ENCODE results near the gene COQ9.
"Not testable (repeated sequence)": the region's sequence is repeated elsewhere in the genome, so short reads cannot be mapped to it uniquely, and the experiment has no call there.

Gene COQ9

DNA sequence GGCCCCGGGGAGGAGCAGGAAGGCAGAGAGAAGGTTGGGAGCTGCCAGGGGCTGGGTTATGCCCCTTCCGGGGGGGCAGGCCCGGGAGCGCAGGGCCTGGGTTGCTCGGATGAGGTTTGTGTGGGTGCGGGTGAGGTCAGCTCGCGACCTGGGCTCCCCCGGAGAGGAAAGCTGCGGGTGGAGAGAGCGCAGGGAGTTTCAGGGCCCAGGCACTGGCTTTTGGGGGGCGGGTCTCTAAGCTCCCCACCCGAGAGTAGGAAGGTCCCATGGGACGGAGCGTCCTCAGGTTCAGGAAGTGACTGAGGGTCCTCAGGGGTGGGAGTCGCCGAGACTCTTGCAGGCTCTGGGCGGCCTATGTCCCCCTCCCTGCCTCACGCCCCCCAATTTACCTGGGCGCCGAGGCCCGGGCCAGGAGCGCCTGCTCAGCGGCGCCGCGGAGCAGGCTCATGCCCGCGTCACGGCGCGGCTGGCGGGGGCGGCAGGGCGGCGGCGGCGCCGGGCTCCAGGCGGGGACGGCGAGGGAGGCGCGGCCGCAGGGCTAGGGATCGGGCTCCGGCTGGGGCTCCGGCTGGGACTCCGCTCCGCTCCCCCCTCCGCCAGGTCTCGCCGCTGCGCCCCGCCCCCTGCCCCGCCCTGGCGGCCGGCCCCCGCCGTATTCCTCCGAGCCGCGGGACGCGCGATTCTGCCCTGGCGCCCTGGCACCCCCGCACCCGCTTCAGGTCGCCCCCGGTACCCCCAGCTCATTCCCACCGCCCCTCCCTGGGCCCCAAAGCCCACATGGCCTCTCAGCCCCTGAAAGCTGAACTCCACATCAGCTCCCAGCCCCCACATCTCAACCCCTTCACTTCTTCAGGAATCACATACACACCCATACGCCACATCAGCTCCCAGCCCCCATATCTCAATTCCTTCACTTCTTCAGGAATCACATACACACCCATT, 38.9 kb downstream of the COQ9 start, which contains the start of gene DOK4:
TSS of gene DOK4 (minus strand) at position 578 of the 942 bp plus-strand sequence. CDS start 6,986 bp downstream, outside the sequence.
- DNase-seq: no peak

- no peak for DNase-seq
These were observed 39.9 kb downstream of the COQ9 start for GRCh38 chr16:57486858-57487834.

DNA sequence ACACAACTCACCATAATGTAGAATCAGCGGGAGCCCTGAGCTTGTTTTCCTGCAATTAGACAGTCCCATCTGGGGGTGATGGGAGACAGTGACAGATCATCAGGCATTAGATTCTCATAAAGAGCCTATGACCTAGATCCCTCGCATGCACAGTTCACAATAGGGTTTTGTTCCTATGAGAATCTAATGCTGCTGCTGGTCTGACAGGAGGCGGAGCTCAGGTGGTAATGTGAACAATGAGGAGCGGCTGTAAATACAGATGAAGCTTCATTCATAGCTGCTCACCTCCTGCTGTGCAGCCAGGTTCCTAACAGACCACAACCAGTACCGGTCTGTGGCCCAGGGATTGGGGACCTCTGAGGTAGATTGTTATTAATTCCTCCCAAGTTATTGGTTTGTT, 42.0 kb downstream of the COQ9 start:
- no peak for DNase-seq

- DNase-seq: no peak
These were observed 46.5 kb downstream of the COQ9 start for GRCh38 chr16:57493767-57494166.

DNA sequence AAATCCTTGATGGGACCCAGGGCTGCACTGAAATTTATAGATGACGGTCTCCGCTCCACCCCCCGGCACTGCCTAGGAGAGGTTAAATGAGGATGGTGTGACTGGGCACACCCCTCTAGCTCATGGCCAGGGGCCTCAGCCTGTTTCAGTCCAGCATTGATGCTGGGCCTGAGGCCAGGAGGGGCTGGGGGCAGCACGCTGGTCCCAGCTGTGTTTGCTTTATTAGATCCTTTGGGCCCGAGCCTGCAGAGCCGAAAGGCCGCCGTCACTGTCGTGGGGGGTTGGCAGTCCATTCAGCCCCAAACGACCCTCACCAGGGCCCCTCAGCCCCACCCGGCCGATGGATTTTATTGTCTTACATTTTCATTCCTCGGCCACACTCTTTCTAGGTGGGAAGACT, 49.8 kb downstream of the COQ9 start:
- no peak for DNase-seq

GRCh38 chr16:57498031-57498430, 50.8 kb downstream of the COQ9 start:
- no peak for DNase-seq

DNA sequence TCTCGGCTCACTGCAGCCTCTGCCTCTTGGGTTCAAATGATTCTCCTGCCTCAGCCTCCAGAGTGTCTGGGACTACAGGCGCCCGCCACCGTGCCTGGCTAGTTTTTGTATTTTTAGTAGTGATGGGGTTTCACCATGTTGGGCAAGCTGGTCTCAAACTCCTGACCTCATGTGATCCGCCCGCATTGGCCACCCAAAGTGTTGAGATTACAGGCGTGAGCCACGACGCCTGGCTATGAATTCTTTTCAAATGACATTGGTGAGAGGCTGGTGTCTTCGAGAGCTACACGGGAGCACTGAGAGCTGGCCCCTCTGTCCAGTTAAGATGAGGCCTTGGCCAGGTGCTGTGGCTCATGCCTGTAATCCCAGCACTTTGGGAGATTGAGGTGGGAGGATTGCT, 52.7 kb downstream of the COQ9 start:
- not testable (repeated sequence) for DNase-seq

- DNase-seq: no peak
These were observed 53.4 kb downstream of the COQ9 start for GRCh38 chr16:57500578-57501111.

- no peak for DNase-seq
These were observed 54.2 kb downstream of the COQ9 start for GRCh38 chr16:57501492-57501891.

DNA sequence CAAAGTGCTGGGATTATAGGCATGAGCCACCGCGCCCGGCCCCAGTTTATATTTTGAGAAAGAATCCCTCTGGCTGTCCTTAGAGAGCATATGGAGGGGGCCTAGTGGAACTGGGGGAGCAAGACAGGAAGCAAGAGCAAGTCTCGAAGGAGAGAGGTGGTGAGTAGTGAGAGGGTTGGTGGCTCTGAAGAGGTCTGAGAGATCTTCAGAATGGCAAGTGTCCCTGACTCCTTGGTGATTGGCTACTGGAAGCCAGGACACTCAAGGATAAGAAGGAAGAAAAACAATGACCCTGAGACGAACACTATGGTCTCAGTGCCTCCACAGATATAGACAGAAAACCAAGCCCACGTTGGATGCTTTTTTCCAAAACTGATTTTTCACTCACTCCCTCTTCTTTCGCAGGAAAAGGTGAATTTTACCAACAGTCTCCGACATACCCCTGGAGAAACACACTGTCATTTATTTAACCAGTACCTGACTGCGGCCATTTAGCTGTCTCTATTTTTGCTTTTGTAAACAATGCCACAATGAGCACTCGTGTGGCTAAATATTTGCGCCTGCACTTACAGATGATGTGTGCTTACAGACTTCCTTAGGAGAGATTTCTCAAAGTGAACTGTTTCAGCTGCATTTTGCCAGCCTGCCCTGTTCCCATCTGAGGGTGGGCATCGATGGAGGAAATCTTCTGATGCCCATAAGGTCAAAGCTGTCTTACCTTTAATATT, 54.9 kb downstream of the COQ9 start:
- DNase-seq: no peak

- DNase-seq: no peak
These were observed 56.1 kb downstream of the COQ9 start for GRCh38 chr16:57503366-57503765.

DNA sequence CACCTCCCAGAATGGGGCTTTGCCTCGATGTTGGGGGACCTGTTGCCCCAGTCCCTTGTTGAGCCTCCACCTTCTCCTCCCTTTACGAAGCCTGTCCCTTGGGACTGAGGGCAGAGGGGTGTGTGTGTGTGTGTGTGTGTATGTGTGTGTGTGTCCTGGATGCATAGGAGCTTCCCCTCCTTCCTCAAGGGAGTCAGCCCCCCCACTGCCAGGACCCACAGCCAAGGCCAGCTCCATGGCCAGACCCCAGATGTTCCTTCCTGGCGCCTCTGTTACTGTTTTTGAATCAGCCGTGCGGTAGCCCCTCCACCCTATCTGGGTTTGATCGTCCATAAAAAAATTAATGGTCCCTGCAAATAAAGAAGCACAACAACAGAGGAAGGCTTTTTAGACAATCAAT, 56.7 kb downstream of the COQ9 start:
- DNase-seq: no peak

GRCh38 chr16:57504491-57504890, 57.2 kb downstream of the COQ9 start:
- DNase-seq: no peak

DNA sequence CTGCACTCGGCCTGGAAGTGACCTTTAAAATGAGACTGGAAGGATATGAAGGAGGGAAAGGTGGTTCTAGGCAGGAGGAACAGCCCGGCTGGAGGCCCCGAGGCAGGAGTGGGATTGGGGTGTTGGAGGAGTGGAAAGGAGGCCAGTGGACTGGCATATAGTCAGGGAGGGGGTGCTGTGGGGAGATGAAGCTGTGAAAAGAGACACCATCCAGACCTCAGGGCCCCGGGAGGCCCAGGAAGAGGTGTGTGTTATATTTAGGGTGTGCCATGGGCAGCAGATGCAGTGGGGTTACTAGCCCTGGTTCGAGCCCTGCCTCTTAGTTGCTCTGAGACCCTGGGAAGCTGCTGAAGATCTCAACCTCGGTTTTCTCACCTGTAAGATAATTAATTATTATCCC, 57.9 kb downstream of the COQ9 start:
- DNase-seq: no peak

GRCh38 chr16:57507136-57508034, 60.1 kb downstream of the COQ9 start:
- DNase-seq: no peak

DNA sequence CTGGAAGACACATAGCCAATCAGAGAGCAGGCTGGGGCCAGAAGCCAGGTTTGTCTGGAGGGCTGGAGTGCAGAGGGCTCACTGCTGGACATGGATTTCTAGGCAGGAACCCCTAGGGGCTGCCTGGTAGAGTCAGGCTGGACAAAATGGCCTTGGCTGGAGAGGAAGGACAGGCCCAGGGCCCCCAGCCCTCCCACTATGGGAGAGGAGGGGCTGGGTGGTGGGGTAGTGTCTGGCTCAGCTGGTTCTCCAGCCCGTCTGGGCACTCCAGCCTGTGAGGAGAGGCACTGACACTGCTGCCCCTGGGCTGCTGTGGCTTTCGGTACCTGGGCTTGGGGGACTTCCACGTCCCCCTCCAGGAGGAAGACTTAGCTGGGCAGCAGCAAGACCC, 60.8 kb downstream of the COQ9 start:
- DNase-seq: no peak

DNA sequence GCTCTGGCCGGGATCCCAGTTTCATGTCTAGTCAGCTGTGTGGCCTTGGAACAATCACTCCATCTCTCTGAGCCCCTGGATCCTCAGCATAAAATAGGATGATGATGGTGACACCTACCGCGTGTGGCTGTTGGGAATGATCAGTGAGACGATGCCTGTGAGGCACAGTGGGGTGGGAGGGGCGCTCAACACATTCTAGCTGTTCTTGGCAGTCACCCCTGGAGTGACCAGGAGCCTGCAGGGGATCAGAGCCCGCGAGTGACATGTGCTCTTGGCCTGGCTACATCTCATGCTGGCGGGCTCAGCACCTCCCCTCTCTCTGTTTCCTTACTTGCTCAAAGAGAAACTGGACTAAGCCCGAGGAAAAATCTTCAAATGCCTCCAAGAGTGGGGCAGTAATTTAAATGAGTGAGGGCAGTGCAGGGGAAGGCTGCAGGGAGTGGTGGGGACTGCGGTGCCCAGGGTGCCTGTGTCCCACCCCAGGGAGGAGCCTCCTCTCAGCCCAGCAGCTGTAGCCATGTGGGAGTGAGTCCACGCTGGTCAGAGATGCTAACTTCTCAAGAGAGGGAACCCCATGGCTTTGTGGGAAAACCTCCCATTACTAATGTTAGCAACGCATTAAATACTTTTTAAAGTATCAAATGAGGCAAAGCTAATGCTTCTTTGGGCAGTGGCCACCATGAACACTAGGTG, 62.1 kb downstream of the COQ9 start:
- no peak for DNase-seq

GRCh38 chr16:57510016-57510871, 63.0 kb downstream of the COQ9 start:
- DNase-seq: no peak

Data from cortex of kidney (tissue), 1 donor.